HG02798 (cell line): ENCODE measurements around the gene TMEM41B.

Experiments used
- ATAC-seq: cut with Tn5 transposase; IDR thresholded peaks from one replicate; pipeline ENCODE4 v1.9.1; 2021; ENCODE audit warnings: mild to moderate bottlenecking; ENCODE audit not compliant: unreplicated experiment, poor library complexity

Gene TMEM41B

GRCh38 chr11:9313648-9314290 lies 624 bp downstream of the TMEM41B start:
- peak; percentile 12 for ATAC-seq

GRCh38 chr11:9310485-9311090 lies 3.8 kb downstream of the TMEM41B start:
- no peak for ATAC-seq

GRCh38 chr11:9304178-9304577 lies 10.2 kb downstream of the TMEM41B start:
- no peak for ATAC-seq

GRCh38 chr11:9302448-9302847 lies 11.9 kb downstream of the TMEM41B start:
- ATAC-seq = no peak

GRCh38 chr11:9301720-9302119 lies 12.7 kb downstream of the TMEM41B start:
- no peak for ATAC-seq

GRCh38 chr11:9293646-9294045 lies 20.7 kb downstream of the TMEM41B start:
- no peak for ATAC-seq

GRCh38 chr11:9285850-9286587 lies 28.4 kb downstream of the TMEM41B start:
- ATAC-seq = no peak

- ATAC-seq = peak; percentile 95
These were observed 33.6 kb downstream of the TMEM41B start for GRCh38 chr11:9280655-9281301.

- no peak for ATAC-seq
These were observed 37.2 kb downstream of the TMEM41B start for GRCh38 chr11:9277176-9277575.

GRCh38 chr11:9276571-9276970 lies 37.8 kb downstream of the TMEM41B start:
- ATAC-seq = no peak

- ATAC-seq = no peak
These were observed 39.7 kb downstream of the TMEM41B start for GRCh38 chr11:9274499-9275258.

GRCh38 chr11:9273376-9274336 lies 40.7 kb downstream of the TMEM41B start:
- no peak for ATAC-seq

- ATAC-seq = no peak
These were observed 44.8 kb downstream of the TMEM41B start for GRCh38 chr11:9269492-9270013.

GRCh38 chr11:9267680-9268079 lies 46.7 kb downstream of the TMEM41B start:
- ATAC-seq = no peak

GRCh38 chr11:9266926-9267325 lies 47.5 kb downstream of the TMEM41B start:
- no peak for ATAC-seq

GRCh38 chr11:9266132-9266736 lies 48.2 kb downstream of the TMEM41B start:
- ATAC-seq = no peak

GRCh38 chr11:9265211-9266131 lies 48.9 kb downstream of the TMEM41B start, which contains the start of gene DENND5A:
Gene DENND5A, minus strand, starts transcription at chr11:9265350. Its CDS starts 281 bp downstream, at chr11:9265069.
- ATAC-seq = peak; percentile 54
